Embryonic facial prominence (tissue), 1 donor: ENCODE data around the gene NDEL1.

Experiments used
- DNase-seq: peaks from one replicate; pipeline ENCODE4 v3.0.0-alpha.2; 2016; ENCODE audit errors: extremely low spot score

Gene NDEL1

GRCh38 chr17:8502126-8502525 lies 66.4 kb downstream of the NDEL1 start:
- no peak for DNase-seq

GRCh38 chr17:8503368-8503767 lies 67.7 kb downstream of the NDEL1 start:
- DNase-seq: no peak

GRCh38 chr17:8503807-8504206 lies 68.1 kb downstream of the NDEL1 start:
- no peak for DNase-seq

GRCh38 chr17:8504460-8505207 lies 69.0 kb downstream of the NDEL1 start:
- no peak for DNase-seq

- DNase-seq: no peak
These were observed 70.5 kb downstream of the NDEL1 start for GRCh38 chr17:8506145-8506544.

GRCh38 chr17:8514801-8515200 lies 79.1 kb downstream of the NDEL1 start:
- DNase-seq: no peak
